Tibial nerve (tissue), 4 donors: Measurements from ENCODE around the gene CSNK1E.
"Not testable (repeated sequence)": the region's sequence is repeated elsewhere in the genome, so short reads cannot be mapped to it uniquely, and the experiment has no call there.

ENCODE experiments used
- EP300 ChIP-seq, 2 donors: sonication (generic); formaldehyde crosslinking; IDR thresholded peaks; one replicate each; pipeline ENCODE4 v1.6.1; 2017; ENCODE audit warnings: antibody characterized with exemption in 2 of 2, mild to moderate bottlenecking in 1 of 2
- POLR2A ChIP-seq, 2 donors: fragments of 450-650 bp; IDR thresholded peaks; one replicate each; pipeline ENCODE4 v1.6.1; 2017; ENCODE audit warnings: antibody characterized with exemption in 2 of 2, mild to moderate bottlenecking in 2 of 2, moderate library complexity in 2 of 2
- TF ChIP-seq, protein P1 (sequence below), 5 experiments: fragments of 200-600 bp in 3 of 5; fragments of 450-650 bp in 2 of 5; sonication (generic) in 3 of 5; IDR thresholded peaks; one replicate each; pipeline ENCODE4 v1.5.1; 2016 to 2019; ENCODE audit warnings: antibody characterized with exemption in 5 of 5, mild to moderate bottlenecking in 3 of 5, moderate library complexity in 2 of 5

DNA sequence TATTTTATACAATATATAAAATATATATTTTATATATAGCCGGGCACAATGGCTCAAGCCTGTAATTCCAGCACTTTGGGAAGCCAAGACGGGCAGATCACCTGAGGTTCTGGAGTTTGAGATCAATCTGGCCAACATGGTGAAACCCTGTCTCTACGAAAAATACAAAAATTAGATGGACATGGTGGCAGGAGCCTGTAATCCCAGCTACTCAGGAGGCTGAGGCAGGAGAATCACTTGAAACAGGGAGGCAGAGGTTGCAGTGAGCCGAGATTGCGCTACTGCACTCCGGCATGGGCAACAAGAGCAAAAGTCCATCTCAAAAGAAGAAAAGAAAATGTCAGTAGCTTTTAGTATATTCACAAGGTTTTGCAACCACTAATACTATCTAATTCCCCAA, 22.7 kb upstream of the CSNK1E start:
- TF ChIP-seq, protein P1, sequence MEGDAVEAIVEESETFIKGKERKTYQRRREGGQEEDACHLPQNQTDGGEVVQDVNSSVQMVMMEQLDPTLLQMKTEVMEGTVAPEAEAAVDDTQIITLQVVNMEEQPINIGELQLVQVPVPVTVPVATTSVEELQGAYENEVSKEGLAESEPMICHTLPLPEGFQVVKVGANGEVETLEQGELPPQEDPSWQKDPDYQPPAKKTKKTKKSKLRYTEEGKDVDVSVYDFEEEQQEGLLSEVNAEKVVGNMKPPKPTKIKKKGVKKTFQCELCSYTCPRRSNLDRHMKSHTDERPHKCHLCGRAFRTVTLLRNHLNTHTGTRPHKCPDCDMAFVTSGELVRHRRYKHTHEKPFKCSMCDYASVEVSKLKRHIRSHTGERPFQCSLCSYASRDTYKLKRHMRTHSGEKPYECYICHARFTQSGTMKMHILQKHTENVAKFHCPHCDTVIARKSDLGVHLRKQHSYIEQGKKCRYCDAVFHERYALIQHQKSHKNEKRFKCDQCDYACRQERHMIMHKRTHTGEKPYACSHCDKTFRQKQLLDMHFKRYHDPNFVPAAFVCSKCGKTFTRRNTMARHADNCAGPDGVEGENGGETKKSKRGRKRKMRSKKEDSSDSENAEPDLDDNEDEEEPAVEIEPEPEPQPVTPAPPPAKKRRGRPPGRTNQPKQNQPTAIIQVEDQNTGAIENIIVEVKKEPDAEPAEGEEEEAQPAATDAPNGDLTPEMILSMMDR (IDR thresholded peaks at IDR 0.05): not testable (repeated sequence)
- not testable (repeated sequence) for TF ChIP-seq EP300, POLR2A (IDR thresholded peaks at IDR 0.05)
